GM15510 (cell line): ENCODE results near the gene KCNQ1.

Source experiments
- POLR2A ChIP-seq: IDR thresholded peaks from 3 replicates; pipeline ENCODE4 v1.6.1; 2011; ENCODE audit warnings: borderline replicate concordance; ENCODE audit not compliant: insufficient read length; ENCODE audit errors: extremely low read depth

KCNQ1 gene

DNA sequence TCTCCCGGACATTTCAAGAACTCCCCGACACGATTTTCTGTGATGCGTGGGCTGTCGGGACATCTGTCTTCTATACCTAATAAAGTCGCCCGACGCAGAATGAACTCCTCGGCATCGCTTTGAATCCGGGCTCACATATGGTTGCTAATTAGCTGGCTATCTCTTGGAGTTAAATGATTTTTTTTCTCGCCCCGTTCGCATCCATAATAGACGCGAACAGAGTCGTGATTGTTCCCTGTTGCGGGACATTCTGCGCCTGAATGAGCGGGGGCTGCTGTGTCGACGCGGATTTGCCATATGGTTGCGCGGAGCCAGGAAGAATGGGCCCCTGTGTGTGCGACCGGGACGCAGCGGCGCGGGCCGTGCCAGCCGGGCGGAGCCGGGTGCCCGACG is 424.3 kb downstream of the KCNQ1 start:
- no peak for TF ChIP-seq POLR2A

DNA sequence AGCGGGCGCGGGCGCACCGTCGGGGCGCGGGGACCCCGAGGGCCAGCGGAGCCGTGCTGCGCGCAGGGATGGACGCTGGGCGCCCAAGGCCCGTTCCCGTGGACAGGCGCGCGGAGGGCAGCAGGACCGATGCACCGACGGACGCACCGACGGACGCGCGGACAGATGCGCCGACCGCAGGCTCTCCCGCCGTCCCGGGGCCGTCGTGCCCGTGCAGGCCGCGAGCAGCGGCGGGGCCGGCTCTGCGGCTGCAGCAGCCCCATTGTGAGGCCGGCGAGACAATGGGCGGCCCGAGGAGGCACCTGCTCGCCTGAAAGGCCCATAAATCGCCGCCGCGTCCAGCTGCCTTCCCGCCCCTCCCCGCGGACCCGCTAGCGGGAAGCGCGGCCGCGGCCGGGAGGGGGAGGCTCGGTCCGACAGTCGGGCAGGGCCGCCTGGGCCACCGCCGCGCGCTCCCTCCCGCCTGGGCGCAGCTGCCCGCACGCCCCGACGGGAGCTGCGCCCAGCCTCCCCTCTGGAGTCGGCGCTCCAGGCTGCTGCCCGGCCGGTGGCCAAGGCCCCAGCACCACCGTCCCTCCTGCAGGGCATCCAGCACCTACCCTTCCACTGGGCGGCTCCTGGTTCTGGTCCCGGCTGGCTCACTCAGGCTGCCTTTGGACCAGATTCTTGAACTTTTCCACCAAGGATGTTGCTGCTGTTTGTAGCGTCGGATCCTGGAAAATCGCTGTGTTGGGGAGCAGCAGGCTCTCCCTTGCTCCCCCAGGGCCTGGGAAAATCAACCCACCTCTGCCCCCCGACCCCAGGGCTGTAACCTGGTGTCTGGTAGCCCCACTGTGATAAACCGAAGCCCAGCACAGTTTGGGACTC is 425.0 kb downstream of the KCNQ1 start:
- no peak for TF ChIP-seq POLR2A

DNA sequence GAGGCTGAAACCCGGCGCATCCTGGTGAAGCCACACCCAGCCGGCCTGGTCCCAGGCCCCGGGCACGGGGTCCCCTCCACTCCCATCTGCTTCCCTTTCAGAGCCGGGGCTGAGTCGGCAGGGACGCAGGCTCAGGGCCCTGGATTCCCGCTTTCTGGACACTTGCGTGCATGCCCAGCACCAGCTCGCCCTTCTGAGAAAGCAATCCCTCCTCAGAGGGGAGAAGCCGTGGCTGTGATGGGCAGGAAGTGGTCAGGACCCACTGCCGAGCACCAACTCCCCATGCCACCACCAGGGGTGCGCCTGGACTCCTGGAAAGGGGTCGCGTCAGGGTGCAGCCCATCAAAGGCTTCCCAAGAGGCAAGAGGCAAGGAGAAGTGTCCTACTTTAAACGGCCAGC is 425.7 kb downstream of the KCNQ1 start:
- TF ChIP-seq POLR2A: no peak

- no peak for TF ChIP-seq POLR2A
Measured at GRCh38 chr11:2870969-2871680, 426.3 kb downstream of the KCNQ1 start.

GRCh38 chr11:2874963-2875362 is 430.2 kb downstream of the KCNQ1 start:
- TF ChIP-seq POLR2A: no peak

- TF ChIP-seq POLR2A: no peak
Measured at GRCh38 chr11:2877474-2877873, 432.7 kb downstream of the KCNQ1 start.

DNA sequence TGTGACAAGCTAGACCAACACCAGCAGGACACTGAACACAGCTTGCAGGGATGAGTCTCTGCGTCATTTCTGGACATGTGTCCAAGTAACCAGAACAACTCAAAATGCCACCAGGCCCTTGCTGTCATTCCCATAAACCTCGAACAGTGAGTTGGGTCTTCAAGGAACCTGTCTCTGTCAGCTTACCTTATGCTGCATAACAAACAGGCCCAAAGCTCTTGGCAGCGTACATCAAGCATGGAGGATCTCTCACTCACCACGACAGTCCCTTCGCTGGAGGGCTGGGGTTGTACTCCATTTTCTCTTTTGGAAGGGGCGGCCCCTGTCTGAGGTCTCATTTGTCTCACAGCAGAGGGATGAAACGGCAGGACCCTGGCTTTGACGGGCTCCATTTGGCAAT is 434.0 kb downstream of the KCNQ1 start:
- TF ChIP-seq POLR2A: no peak

GRCh38 chr11:2880646-2881045 is 435.8 kb downstream of the KCNQ1 start:
- TF ChIP-seq POLR2A: no peak

- TF ChIP-seq POLR2A: no peak
Measured at GRCh38 chr11:2881076-2881980, 436.5 kb downstream of the KCNQ1 start.

- TF ChIP-seq POLR2A: no peak
Measured at GRCh38 chr11:2881981-2882375, 437.2 kb downstream of the KCNQ1 start.

GRCh38 chr11:2882396-2883110 is 437.7 kb downstream of the KCNQ1 start:
- TF ChIP-seq POLR2A: no peak

GRCh38 chr11:2883640-2883978 is 438.8 kb downstream of the KCNQ1 start:
- TF ChIP-seq POLR2A: no peak

DNA sequence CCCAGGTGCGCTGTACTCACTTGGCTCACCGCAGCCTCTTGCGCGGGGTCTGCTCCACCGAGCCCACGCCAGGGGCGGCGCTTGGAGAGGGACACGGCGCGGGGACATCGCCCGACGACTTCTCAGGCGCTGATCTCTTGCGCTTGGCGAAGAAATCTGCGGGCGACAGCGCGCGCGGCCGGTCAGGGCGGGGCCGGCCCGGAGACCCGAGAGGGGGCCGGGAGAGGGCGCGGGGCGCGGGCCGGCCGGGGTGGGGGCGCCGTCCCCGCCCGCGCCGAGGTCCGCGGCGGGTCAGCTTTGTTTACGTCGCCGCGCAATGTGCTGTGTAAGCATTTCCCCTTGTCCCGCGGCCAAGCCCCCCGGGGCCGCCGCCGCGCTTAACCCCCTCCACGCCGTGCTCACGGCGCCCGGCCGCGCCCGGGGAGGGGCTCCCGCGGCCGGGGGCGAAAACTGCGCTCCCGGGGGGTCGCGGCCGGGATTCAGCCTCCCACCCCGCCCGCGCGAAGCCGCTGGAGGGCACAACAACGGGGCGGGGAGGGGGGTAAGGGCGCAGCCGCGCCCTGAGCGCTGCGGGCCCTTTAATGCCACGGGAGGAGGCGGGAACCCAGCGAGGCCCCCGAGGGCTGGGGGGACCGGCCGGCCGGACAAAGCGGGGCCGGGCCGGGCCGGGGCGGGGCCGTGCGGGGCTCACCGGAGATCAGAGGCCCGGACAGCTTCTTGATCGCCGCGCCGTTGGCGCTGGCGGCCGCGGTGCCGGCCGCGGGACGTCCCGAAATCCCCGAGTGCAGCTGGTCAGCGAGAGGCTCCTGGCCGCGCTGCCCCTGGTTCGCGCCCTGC is 439.4 kb downstream of the KCNQ1 start:
- no peak for TF ChIP-seq POLR2A
